H9 (cell line): ENCODE data around the gene COPE. TPM values are rescaled to one million over a fixed set of nuclear protein-coding genes. Genes with fewer than 3 reads are reported as not detected.
A peak's percentile ranks its signal among the peaks of the same experiment; 100 is the strongest.

Experiments
- DNase-seq: peaks from one replicate; pipeline ENCODE4 v3.0.0-alpha.2; 2017
- H2AFZ ChIP-seq: one replicate; pipeline ENCODE4 v1.6.1; 2013; ENCODE audit warnings: mild to moderate bottlenecking, low read length, control low read depth, moderate library complexity
- H2AK5ac ChIP-seq: 2 replicates; pipeline ENCODE4 v1.6.1; 2013; ENCODE audit warnings: low read length, control low read depth, mixed read lengths; ENCODE audit not compliant: insufficient read length
- H2BK120ac ChIP-seq: one replicate; pipeline ENCODE4 v1.6.1; 2013; ENCODE audit warnings: low read depth, mild to moderate bottlenecking, low read length, control low read depth, inconsistent platforms; ENCODE audit not compliant: poor library complexity, severe bottlenecking
- H2BK12ac ChIP-seq: 2 replicates; pipeline ENCODE4 v1.6.1; 2013; ENCODE audit warnings: low read length, control low read depth, mixed read lengths, low read depth; ENCODE audit not compliant: insufficient read length
- H2BK15ac ChIP-seq: 2 replicates; pipeline ENCODE4 v1.6.1; 2013; ENCODE audit warnings: low read depth, low read length, control low read depth
- H2BK20ac ChIP-seq: one replicate; pipeline ENCODE4 v1.6.1; 2013; ENCODE audit warnings: low read depth, mild to moderate bottlenecking, low read length, control low read depth, inconsistent platforms; ENCODE audit not compliant: poor library complexity, severe bottlenecking
- H2BK5ac ChIP-seq: 2 replicates; pipeline ENCODE4 v1.6.1; 2013; ENCODE audit warnings: low read length, control low read depth, mixed read lengths; ENCODE audit not compliant: insufficient read length
- H3K14ac ChIP-seq: 2 replicates; pipeline ENCODE4 v1.6.1; 2013; ENCODE audit warnings: low read length, control low read depth; ENCODE audit not compliant: insufficient read depth
- H3K18ac ChIP-seq: 2 replicates; pipeline ENCODE4 v1.6.1; 2013; ENCODE audit warnings: low read depth, mild to moderate bottlenecking, mixed read lengths, low read length, control low read depth; ENCODE audit not compliant: insufficient read length
- H3K23ac ChIP-seq: 2 replicates; pipeline ENCODE4 v1.6.1; 2013; ENCODE audit warnings: low read length, control low read depth, mixed read lengths, low read depth; ENCODE audit not compliant: insufficient read length
- H3K23me2 ChIP-seq: 2 replicates; pipeline ENCODE4 v1.6.1; 2013; ENCODE audit warnings: low read depth, mild to moderate bottlenecking, mixed read lengths, low read length, control low read depth; ENCODE audit not compliant: insufficient read length, poor library complexity, severe bottlenecking
- H3K27ac ChIP-seq: 2 replicates; pipeline ENCODE4 v1.5.1; 2013; ENCODE audit warnings: low read length, control low read depth, mixed read lengths, low read depth; ENCODE audit not compliant: insufficient read length
- H3K27me3 ChIP-seq: 2 replicates; pipeline ENCODE4 v1.6.1; 2013; ENCODE audit warnings: low read length, control low read depth, inconsistent platforms; ENCODE audit not compliant: insufficient read depth
- H3K4ac ChIP-seq: 2 replicates; pipeline ENCODE4 v1.6.1; 2013; ENCODE audit warnings: low read depth, mild to moderate bottlenecking, control low read depth, inconsistent platforms, low read length, moderate library complexity
- H3K4me1 ChIP-seq: 2 replicates; pipeline ENCODE4 v1.6.1; 2013; ENCODE audit warnings: low read length, control low read depth, inconsistent platforms; ENCODE audit not compliant: insufficient read depth
- H3K4me2 ChIP-seq: 2 replicates; pipeline ENCODE4 v1.6.1; 2013; ENCODE audit warnings: low read length, control low read depth, mixed read lengths; ENCODE audit not compliant: insufficient read length, insufficient read depth
- H3K56ac ChIP-seq: 2 replicates; pipeline ENCODE4 v1.6.1; 2013; ENCODE audit warnings: low read depth, mild to moderate bottlenecking, mixed read lengths, low read length, control low read depth; ENCODE audit not compliant: insufficient read length
- H3K79me1 ChIP-seq: 2 replicates; pipeline ENCODE4 v1.6.1; 2013; ENCODE audit warnings: low read depth, mild to moderate bottlenecking, moderate library complexity, low read length, control low read depth, inconsistent platforms; ENCODE audit not compliant: insufficient read depth, poor library complexity, severe bottlenecking
- H3K79me2 ChIP-seq: 2 replicates; pipeline ENCODE4 v1.6.1; 2013; ENCODE audit warnings: low read length, control low read depth, inconsistent platforms; ENCODE audit not compliant: insufficient read depth
- H3K9ac ChIP-seq: 2 replicates; pipeline ENCODE4 v1.6.1; 2013; ENCODE audit warnings: low read length, control low read depth, mixed read lengths; ENCODE audit not compliant: insufficient read length; ENCODE audit errors: extremely low read depth
- H3K9me3 ChIP-seq: one replicate; pipeline ENCODE4 v1.6.1; 2013; ENCODE audit warnings: low read depth, low read length, inconsistent platforms; ENCODE audit not compliant: control insufficient read depth
- H3T11ph ChIP-seq: one replicate; pipeline ENCODE4 v1.6.1; 2013; ENCODE audit warnings: mild to moderate bottlenecking, low read length, control low read depth, inconsistent platforms
- H4K20me1 ChIP-seq: one replicate; pipeline ENCODE4 v1.6.1; 2013; ENCODE audit not compliant: control insufficient read depth, insufficient read length, insufficient read depth
- H4K5ac ChIP-seq: 2 replicates; pipeline ENCODE4 v1.6.1; 2013; ENCODE audit warnings: low read depth, mild to moderate bottlenecking, mixed read lengths, low read length, control low read depth; ENCODE audit not compliant: insufficient read length
- H4K8ac ChIP-seq: replicated peaks from 2 replicates; pipeline ENCODE4 v1.6.1; 2013; ENCODE audit warnings: low read length, control low read depth, mixed read lengths, low read depth; ENCODE audit not compliant: insufficient read length
- H4K91ac ChIP-seq: 2 replicates; pipeline ENCODE4 v1.6.1; 2013; ENCODE audit warnings: low read depth, mild to moderate bottlenecking, moderate library complexity, mixed read lengths, low read length, control low read depth; ENCODE audit not compliant: insufficient read length
- H3K27ac Mint-ChIP-seq, 3 experiments: 2 replicates in 2 of 3; 3 replicates in 1 of 3; pipeline ENCODE4 v1.8.0; 2020 to 2021; ENCODE audit warnings: mixed read lengths in 3 of 3, mild to moderate bottlenecking in 1 of 3, moderate library complexity in 1 of 3
- H3K27me3 Mint-ChIP-seq: 2 replicates; pipeline ENCODE4 v1.8.0; 2021; ENCODE audit warnings: low read depth, mild to moderate bottlenecking, moderate library complexity, mixed read lengths
- H3K36me3 Mint-ChIP-seq, 3 experiments: 2 replicates in 2 of 3; 3 replicates in 1 of 3; pipeline ENCODE4 v1.8.0; 2020 to 2021; ENCODE audit warnings: low read depth in 3 of 3, mixed read lengths in 3 of 3; ENCODE audit not compliant: insufficient read depth in 1 of 3
- H3K4me1 Mint-ChIP-seq, 2 experiments: 2 replicates each; pipeline ENCODE4 v1.8.0; 2020; ENCODE audit warnings: mixed read lengths in 2 of 2
- H3K4me3 Mint-ChIP-seq, 2 experiments: 2 replicates in 1 of 2; 3 replicates in 1 of 2; pipeline ENCODE4 v1.8.0; 2020 to 2021; ENCODE audit warnings: mild to moderate bottlenecking in 2 of 2, mixed read lengths in 2 of 2, moderate library complexity in 1 of 2
- H3K9me3 Mint-ChIP-seq, 2 experiments: 2 replicates in 1 of 2; 3 replicates in 1 of 2; pipeline ENCODE4 v1.8.0; 2020; ENCODE audit warnings: mild to moderate bottlenecking in 2 of 2, mixed read lengths in 2 of 2, moderate library complexity in 1 of 2
- WGBS: extraction: QIAGEN DNeasy Blood & Tissue Kit; methylation state at CpG from one replicate; pipeline ENCODE4 v1.1.7; 2013; ENCODE audit warnings: missing lambda C conversion rate, low lambda C conversion rate, mixed read lengths; ENCODE audit not compliant: insufficient read length; ENCODE audit errors: extremely low coverage; 5-methylcytosine and 5-hydroxymethylcytosine counted together
- total RNA-seq: library from RNA; stranded (reverse); gene quantifications from 2 replicates; pipeline ENCODE4 v1.2.1, GENCODE V29; 2021
- TF ChIP-seq, protein P1 (sequence below): fragments of 200-600 bp; sonication (generic); conservative IDR thresholded peaks from 3 replicates; pipeline ENCODE4 v1.8.0; 2021; ENCODE audit warnings: antibody characterized with exemption, mild to moderate bottlenecking

COPE gene
- total RNA-seq, 1 experiment from 2014 or later = 198 TPM

DNA sequence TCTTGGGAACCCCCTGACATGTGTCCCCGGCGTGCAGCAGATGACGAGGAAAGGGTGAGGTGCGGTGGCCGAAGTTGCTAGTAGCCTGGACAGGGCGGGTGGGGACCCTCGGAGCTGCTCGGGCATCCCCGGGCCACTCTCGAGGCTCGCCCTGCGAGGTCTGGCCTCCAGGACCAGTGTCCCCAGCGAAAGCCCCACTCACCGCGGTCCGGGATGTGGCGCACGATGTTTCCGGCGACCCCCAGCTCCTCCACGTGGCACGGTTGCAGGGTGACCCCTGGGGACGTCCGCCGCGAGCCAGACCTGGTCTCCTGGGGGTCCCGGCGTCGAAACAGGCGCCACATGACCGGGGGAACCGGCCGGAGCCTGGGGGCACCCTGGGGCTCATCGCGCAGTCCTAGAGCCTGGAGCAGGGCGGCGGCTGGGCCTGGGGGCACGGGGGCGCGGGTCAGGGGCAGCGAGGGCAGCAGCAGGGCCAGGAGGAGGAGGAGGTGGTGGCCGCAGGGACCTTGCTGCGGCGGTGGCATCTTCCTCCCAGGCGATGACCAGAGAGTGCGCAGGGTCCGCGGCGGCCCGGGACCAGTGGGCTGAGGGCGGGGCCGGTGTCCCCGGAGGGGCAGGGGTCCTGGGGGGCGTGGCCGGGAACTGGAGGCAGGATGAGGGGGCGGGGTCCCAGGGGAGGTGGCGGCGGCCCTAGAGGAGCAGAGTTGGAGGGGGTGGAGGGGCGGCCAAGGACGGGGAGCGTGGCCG lies 49.2 kb downstream of the COPE start:
- Histone ChIP-seq H3K23ac (no peak overlapping the region), H4K8ac (no peak overlapping the region), H2BK15ac (no peak overlapping the region), H3K27ac (no peak overlapping the region), H3K4ac (no peak overlapping the region), H3K14ac (no peak overlapping the region), H2BK5ac (no peak overlapping the region), H4K5ac (no peak overlapping the region), H2AK5ac (no peak overlapping the region), H3T11ph (no peak overlapping the region), H4K20me1 (no peaks in the 10 kb centered on the region), H2BK20ac (no peak overlapping the region), H3K9me3 (no peaks in the 10 kb centered on the region), H3K4me2 (no peak overlapping the region), H3K56ac (no peak overlapping the region), H3K4me1 (no peaks in the 10 kb centered on the region), H2AFZ (no peak overlapping the region), H3K23me2 (no peaks in the 10 kb centered on the region), H3K9ac (no peak overlapping the region), H4K91ac (no peak overlapping the region), H2BK120ac (no peak overlapping the region), H3K27me3 (no peaks in the 10 kb centered on the region), H2BK12ac (no peak overlapping the region), H3K79me1 (no peaks in the 10 kb centered on the region), H3K18ac (no peak overlapping the region), H3K79me2 (no peaks in the 10 kb centered on the region)
- peak; percentile 82 for DNase-seq
- Mint-ChIP-seq H3K4me1 (peaks cover 0 to 13% of the 10 kb centered on the region in 2 experiments; a peak in 2 of 4 replicates), H3K4me3 (no peak overlapping the region), H3K36me3 (peaks cover 11 to 44% (median 36%) of the 10 kb centered on the region in 3 experiments; a peak in 6 of 7 replicates), H3K27ac (no peak overlapping the region), H3K9me3 (no peaks in the 10 kb centered on the region), H3K27me3 (no peaks in the 10 kb centered on the region)
- TF ChIP-seq, protein P1, sequence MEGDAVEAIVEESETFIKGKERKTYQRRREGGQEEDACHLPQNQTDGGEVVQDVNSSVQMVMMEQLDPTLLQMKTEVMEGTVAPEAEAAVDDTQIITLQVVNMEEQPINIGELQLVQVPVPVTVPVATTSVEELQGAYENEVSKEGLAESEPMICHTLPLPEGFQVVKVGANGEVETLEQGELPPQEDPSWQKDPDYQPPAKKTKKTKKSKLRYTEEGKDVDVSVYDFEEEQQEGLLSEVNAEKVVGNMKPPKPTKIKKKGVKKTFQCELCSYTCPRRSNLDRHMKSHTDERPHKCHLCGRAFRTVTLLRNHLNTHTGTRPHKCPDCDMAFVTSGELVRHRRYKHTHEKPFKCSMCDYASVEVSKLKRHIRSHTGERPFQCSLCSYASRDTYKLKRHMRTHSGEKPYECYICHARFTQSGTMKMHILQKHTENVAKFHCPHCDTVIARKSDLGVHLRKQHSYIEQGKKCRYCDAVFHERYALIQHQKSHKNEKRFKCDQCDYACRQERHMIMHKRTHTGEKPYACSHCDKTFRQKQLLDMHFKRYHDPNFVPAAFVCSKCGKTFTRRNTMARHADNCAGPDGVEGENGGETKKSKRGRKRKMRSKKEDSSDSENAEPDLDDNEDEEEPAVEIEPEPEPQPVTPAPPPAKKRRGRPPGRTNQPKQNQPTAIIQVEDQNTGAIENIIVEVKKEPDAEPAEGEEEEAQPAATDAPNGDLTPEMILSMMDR = no peak
- WGBS = no CpG with 5 or more reads among the region's 62 CpGs
